Measurements from ENCODE around the gene NUB1.

The NUB1 gene

DNA sequence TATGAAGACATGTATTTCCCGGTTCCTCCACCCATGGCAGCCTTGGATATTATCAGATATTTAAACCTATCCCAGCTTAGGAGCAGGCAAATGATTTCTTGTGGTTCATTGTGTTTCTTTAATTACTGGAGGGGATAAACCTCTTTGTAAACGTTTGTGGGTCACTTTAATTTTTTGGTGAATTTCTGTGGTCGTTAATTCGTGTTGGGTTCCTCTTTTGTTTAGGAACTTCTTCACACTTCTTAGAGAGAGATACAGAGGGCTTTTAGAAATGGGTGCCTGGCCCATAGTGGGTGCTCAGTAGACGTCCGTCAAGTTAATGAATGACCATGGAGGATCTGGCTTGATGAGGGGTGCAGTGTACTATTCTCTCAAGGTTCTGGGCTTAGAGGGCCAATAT, 27.2 kb upstream of the NUB1 start:
- DNase-seq: no peak

- peak; percentile 75 to 77 for DNase-seq
These were observed 26.5 kb upstream of the NUB1 start for GRCh38 chr7:151315038-151315655.

DNA sequence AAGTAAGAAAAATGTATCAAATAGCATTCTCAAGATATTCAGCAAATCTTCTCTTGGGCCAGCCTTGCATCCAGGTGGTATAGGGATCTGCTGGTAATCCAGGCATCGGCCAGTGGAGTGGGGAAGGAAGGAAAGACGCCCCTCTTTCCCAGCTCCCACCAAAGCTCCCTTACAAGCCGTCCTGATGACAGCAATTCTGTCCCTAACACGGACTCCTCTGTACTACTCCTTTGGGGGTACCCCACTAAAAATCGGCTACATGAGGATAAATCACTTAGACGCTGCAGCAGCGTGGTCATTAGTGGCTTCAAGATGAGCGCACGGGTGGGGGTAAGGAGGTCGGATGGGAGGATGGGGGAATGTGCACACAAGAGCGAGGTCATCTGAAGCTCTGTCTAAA, 24.7 kb upstream of the NUB1 start:
- DNase-seq: no peak

- DNase-seq: no peak
These were observed 23.7 kb upstream of the NUB1 start for GRCh38 chr7:151317936-151318335.

GRCh38 chr7:151319189-151319588, 22.4 kb upstream of the NUB1 start:
- DNase-seq: no peak

GRCh38 chr7:151320263-151320845, 21.3 kb upstream of the NUB1 start:
- no peak for DNase-seq

GRCh38 chr7:151321341-151321740, 20.3 kb upstream of the NUB1 start:
- no peak for DNase-seq

- DNase-seq: no peak
These were observed 18.7 kb upstream of the NUB1 start for GRCh38 chr7:151322906-151323305.

DNA sequence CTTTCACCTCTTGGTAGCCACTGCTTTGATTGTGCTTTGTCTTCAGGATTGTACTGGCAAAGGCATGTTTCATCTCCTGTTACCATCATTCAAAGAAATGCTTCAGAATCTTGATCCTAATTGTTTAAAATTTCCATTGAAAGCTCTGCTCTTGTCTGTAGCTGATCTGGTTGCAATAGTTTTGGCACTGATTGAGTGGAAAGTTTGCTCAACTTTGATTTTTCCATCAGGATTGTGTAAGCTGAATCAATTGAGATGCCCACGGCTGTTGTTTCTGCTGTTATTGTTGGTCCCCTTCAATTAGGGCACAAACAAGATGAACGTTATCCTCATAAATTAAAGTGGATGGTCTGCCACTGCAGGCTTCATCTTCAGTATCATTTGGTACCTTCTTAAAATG, 14.6 kb upstream of the NUB1 start:
- no peak for DNase-seq

DNA sequence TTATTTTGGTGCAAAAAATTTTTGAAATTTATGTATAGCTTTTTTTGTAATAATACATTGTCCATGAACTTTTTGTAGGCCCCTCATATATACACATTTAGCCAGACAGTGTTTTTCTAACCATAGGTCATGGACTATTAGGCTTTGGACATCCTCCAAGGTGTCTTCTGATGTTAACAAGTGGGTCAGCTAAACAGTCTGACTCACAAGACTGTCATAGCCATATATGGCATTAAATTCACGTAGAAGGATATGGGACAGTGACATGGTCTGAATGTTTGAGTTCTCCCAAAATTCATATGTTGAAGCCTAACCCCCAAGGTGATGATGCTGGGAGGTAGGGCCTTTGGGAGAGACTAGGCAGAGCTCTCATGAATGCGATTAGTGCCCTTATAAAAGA, 14.0 kb upstream of the NUB1 start:
- DNase-seq: no peak

DNA sequence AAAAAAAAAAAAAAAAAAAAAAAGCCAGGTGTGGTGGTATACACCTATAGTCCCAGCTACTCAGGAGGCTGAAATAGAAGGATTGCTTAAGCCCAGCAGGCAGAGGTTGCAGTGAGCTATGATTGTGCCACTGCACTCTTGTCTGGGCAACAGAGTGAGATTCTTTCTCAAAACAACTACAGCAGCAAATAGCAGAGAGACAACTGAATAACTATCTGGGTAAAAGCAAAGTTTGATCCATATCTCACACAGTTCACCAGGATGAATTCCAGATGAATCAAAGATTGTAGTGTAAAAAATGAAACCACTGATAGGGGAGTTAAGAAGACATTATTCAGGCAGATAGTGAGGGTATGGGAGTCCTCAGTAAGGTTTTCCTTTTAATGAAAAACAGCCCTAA, 11.4 kb upstream of the NUB1 start:
- DNase-seq: no peak

GRCh38 chr7:151330661-151331060, 11.0 kb upstream of the NUB1 start:
- no peak for DNase-seq

DNA sequence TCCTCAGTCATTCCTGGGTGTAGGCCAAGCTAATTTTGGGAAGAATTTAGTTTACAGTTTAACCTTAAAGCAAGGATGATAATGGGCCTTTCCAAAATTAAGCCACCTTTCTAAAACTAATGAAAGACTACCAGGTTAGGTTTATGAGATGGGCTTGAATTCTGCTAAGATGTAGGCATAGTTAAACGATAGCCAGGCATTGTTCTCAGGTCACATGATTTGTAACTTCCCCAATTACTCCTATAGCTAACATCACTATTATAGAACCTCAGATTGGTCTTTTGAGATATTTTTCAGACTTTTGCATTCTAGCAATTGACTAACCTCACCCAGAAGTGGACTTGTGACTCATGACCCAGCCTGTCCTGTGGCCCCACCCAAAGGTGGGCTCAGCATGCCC, 7.0 kb upstream of the NUB1 start:
- DNase-seq: no peak

DNA sequence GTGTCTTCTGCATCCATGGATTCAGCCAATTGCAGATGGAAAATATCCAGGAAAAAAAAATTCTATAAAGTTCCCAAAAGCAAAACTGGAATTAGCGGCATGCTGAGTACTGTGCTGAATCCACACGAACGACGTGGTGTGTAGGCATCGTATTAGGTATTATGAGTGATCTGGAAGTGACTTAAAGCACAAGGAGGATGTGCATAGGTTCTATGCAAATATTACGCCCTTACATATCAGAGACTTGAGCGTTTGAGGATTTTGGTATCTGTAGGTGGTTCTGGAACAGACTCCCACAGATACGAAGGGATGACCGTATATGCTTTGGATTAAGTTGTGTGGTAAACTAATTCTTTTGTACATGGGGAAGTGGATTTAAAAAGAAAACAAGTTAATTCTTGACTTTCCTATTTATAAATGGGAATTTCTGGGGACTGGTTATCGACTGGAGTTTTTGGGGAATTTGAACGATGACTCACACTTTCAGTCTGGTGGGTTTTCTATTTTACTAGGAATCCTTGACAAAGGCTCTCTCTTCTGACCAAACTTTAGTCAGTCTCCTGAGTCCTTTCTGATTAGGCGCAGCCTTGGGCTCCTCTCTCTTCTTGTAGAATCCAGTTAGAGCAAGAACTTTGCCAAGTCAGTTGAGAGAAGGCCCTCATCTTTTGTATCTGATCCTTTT, 5.4 kb upstream of the NUB1 start:
- DNase-seq: no peak

DNA sequence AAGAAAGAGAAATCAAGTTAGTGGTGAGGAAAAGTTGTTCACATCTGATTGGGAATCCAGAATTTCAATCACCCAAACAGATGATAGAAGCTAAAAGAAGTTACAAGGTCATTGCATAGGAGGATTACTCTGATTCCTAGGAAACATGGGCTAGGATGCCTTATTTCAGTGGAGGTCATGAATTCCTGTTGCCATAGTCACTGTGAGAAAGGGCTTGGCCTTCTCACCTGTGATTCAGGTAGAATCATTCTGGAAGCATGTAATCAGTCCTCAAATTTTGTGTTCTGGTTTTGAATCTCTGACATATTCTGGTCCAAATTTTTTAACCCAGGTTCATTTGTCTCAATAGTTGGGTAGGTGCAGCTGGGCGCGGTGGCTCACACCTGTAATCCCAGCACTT, 4.3 kb upstream of the NUB1 start:
- no peak for DNase-seq

DNA sequence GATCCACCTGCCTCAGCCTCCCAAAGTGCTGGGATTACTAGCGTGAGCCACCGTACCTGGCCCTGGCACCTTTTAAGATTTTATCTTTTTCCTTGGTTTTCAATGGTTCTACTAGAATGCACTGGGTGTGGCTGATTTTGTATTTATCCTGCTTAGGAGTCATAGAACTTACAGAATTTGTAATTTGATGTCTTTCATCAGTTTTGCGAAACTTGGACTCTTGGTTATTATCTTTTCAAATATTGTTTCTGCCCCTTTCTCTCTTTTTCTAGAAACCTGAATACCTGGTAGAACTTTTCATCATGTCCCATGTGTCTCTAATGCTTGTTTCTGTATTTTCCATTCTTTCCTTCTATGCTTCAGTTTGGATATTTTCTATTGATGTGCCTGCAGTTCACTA, 2.8 kb upstream of the NUB1 start:
- DNase-seq: no peak

GRCh38 chr7:151339651-151340382, 1.8 kb upstream of the NUB1 start:
- no peak for DNase-seq

GRCh38 chr7:151340794-151341356, 737 bp upstream of the NUB1 start:
- DNase-seq: no peak

- no peak for DNase-seq
These were observed 562 bp downstream of the NUB1 start for GRCh38 chr7:151342102-151342646.

DNA sequence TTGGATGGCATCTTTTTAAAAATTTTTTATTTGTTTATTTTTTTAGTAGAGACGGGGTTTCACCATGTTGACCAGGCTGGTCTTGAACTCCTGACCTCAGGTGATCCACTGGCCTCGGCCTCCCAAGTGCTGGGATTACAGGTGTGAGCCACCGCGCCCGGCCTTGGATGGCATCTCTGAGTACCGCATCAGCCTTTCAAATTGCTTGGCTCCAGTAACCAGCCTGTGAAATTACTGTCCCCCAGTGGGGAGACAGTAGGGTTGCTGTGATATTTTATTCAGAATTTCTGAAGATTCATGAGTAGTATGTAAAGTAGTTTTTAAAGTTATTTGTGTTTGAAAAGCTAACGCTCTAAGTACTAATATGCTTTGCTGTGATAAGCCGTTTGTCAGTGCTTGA, 1.2 kb downstream of the NUB1 start:
- no peak for DNase-seq

DNA sequence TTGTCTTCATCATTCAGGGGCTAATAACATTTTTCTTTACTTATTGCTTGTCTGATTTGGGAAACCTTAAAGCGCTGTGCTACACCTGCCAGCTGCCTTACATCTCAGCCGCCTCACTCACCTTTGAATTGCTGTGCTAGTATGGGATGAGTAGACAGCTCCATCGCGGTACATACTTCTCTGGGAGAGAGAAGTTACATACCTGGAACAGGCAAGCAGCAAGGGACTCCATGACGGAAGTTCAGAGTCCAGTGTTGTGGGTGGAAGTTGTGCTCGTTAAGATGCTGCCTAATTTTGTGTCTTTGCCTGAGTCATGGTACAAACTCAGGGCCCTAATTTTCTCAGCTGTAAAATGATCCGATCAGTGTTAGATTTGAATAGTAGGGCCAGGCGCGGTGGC, 1.9 kb downstream of the NUB1 start:
- no peak for DNase-seq

- DNase-seq: no peak
These were observed 4.2 kb downstream of the NUB1 start for GRCh38 chr7:151345576-151346469.

- no peak for DNase-seq
These were observed 4.8 kb downstream of the NUB1 start for GRCh38 chr7:151346470-151346769.

Measured in stimulated activated CD4-positive, alpha-beta T cell treated with anti-CD3 and anti-CD28 coated beads, Interleukin-2, amount 100 ng/mL, for 48 hours (primary cell).